OCI-LY7 (cell line): ENCODE data around the gene ANKRD42. TPM values are rescaled to one million over a fixed set of nuclear protein-coding genes. Genes with fewer than 3 reads are reported as not detected.

Experiments
- BruUV-seq: library from RNA; stranded (reverse); fragments of 400-500 nt; replicated peaks from 2 replicates; lab custom pipeline; 2021; lab: Mats Ljungman, UMichigan
- CTCF ChIA-PET: fragments of 300-600 bp; sonication (Branson Sonifier 250); formaldehyde crosslinking; loops from one replicate; lab custom pipeline; 2022; ENCODE audit warnings: antibody characterized with exemption; ENCODE audit not compliant: unreplicated experiment; lab: Charles Lee
- POLR2A ChIA-PET: fragments of 300-600 bp; sonication (Branson Sonifier 250); formaldehyde crosslinking; loops from one replicate; lab custom pipeline; 2022; ENCODE audit warnings: antibody characterized with exemption; lab: Charles Lee
- DNase-seq: peaks from one replicate; pipeline ENCODE4 v3.0.0-alpha.2; 2015; ENCODE audit warnings: low spot score
- H2AFZ ChIP-seq: fragments of 200-600 bp; sonication (generic), shearing (Covaris generic); 2 replicates; pipeline ENCODE4 v1.6.1; 2014; ENCODE audit warnings: mild to moderate bottlenecking, antibody characterized with exemption, low read length, moderate library complexity
- H3K27ac ChIP-seq: fragments of 200-600 bp; sonication (generic); 2 replicates; pipeline ENCODE4 v1.5.1; 2014; ENCODE audit warnings: mixed run types, low read depth, mild to moderate bottlenecking, moderate library complexity, low read length, inconsistent platforms; ENCODE audit not compliant: poor library complexity, severe bottlenecking
- H3K36me3 ChIP-seq: fragments of 200-600 bp; sonication (generic); 2 replicates; pipeline ENCODE4 v1.6.1; 2014; ENCODE audit warnings: mild to moderate bottlenecking, antibody characterized with exemption, low read length, moderate library complexity, mixed read lengths; ENCODE audit not compliant: insufficient read depth
- H3K4me1 ChIP-seq: fragments of 200-600 bp; sonication (generic); 2 replicates; pipeline ENCODE4 v1.5.1; 2014; ENCODE audit warnings: mild to moderate bottlenecking, low read length; ENCODE audit not compliant: insufficient read depth, poor library complexity, severe bottlenecking
- H3K4me2 ChIP-seq: fragments of 200-600 bp; sonication (generic); 2 replicates; pipeline ENCODE4 v1.6.1; 2014; ENCODE audit warnings: mild to moderate bottlenecking, low read length
- H3K4me3 ChIP-seq: fragments of 200-600 bp; sonication (generic); 2 replicates; pipeline ENCODE4 v1.5.1; 2014; ENCODE audit warnings: mild to moderate bottlenecking, low read depth, low read length; ENCODE audit not compliant: poor library complexity, severe bottlenecking
- H3K79me2 ChIP-seq: fragments of 200-600 bp; sonication (generic); 2 replicates; pipeline ENCODE4 v1.6.1; 2016; ENCODE audit warnings: low read depth, mild to moderate bottlenecking, low read length, moderate library complexity, mixed read lengths; ENCODE audit not compliant: insufficient read depth
- H3K9me2 ChIP-seq: fragments of 200-600 bp; sonication (generic); 2 replicates; pipeline ENCODE4 v1.6.1; 2016; ENCODE audit warnings: mild to moderate bottlenecking, low read length, mixed read lengths; ENCODE audit not compliant: insufficient read depth
- H3K9me3 ChIP-seq: fragments of 200-600 bp; sonication (generic); 2 replicates; pipeline ENCODE4 v1.6.1; 2014; ENCODE audit warnings: mild to moderate bottlenecking, mixed run types, low read length, mixed read lengths
- H4K20me1 ChIP-seq: fragments of 200-600 bp; sonication (generic); 2 replicates; pipeline ENCODE4 v1.6.1; 2014; ENCODE audit warnings: mild to moderate bottlenecking, antibody characterized with exemption, low read length, moderate library complexity, mixed read lengths; ENCODE audit not compliant: insufficient read depth
- CTCF ChIP-seq: fragments of 200-600 bp; sonication (generic); conservative IDR thresholded peaks from 2 replicates; pipeline ENCODE4 v1.5.1; 2014; ENCODE audit warnings: mild to moderate bottlenecking, antibody characterized with exemption, low read length, moderate library complexity, mixed read lengths
- EZH2phosphoT487 ChIP-seq: fragments of 200-600 bp; sonication (generic); IDR thresholded peaks from 2 replicates; pipeline ENCODE4 v1.6.1; 2018; ENCODE audit warnings: low read depth, borderline replicate concordance, mild to moderate bottlenecking, mixed run types, antibody characterized with exemption, low read length, moderate library complexity, mixed read lengths
- intact Hi-C: fragments of 100-400 bp; cut with micrococcal nuclease; formaldehyde crosslinking; loops from one replicate; pipeline ENCODE4 v1.10.0; 2022; ENCODE audit not compliant: unreplicated experiment
- total RNA-seq, 2 experiments: library from RNA; depleted of rRNA in 1 of 2; stranded (reverse); fragments of >200 nt in 1 of 2; shearing (Covaris generic) in 1 of 2; gene quantifications; 2 replicates each; pipeline ENCODE4 v1.2.3, GENCODE V29; 2014 to 2022

ANKRD42 gene
- total RNA-seq, 2 experiments from 2014 or later, result 2.2 to 3.3 TPM

DNA sequence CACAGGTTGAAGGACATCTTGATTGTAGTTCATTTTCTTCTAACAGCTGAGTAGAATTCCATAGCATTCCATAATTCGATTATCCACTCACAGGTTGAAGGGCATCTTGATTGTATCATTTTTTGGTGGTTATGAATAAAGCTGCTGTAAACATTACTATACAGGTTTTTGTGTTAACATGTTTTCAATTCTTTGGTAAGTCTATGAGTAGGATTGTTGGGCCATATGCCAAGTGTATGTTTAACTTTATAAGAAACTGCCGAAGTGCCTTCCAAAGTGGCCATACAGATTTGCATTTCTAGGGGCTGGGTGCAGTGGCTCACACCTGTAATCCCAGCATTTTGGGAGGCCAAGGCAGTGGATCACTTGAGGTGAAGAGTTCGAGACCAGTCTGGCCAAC, 44.6 kb downstream of the ANKRD42 start:
- no peak for DNase-seq
- Histone ChIP-seq H3K4me2 (no peak overlapping the region), H3K27ac (no peak overlapping the region), H3K4me1 (no peaks in the 10 kb centered on the region), H3K4me3 (no peak overlapping the region), H3K36me3 (no peaks in the 10 kb centered on the region), H3K79me2 (no peaks in the 10 kb centered on the region), H3K9me2 (no peaks in the 10 kb centered on the region), H2AFZ (no peak overlapping the region), H3K9me3 (no peaks in the 10 kb centered on the region), H4K20me1 (no peaks in the 10 kb centered on the region)
- ChIA-PET POLR2A (interaction anchor here (1.1 to 1.5 kb wide), 2 partner anchors 39 to 161 kb away, joined by 3 read pairs; no protein-coding TSS in a partner anchor), CTCF (no interaction called here)
- intact Hi-C loops, result no loop called here
- no TSS peak for BruUV-seq
- TF ChIP-seq EZH2phosphoT487 (no peak), CTCF (no peak)

GRCh38 chr11:83241291-83241946, 47.9 kb downstream of the ANKRD42 start:
- intact Hi-C loops, result loop anchor here (10.0 kb wide), 1 partner anchor 573 kb away; no protein-coding TSS in a partner anchor
- CTCF ChIA-PET, result no interaction called here
- Histone ChIP-seq H3K9me3 (no peaks in the 10 kb centered on the region), H3K36me3 (no peaks in the 10 kb centered on the region), H3K4me1 (no peaks in the 10 kb centered on the region), H3K4me2 (no peak overlapping the region), H3K79me2 (no peaks in the 10 kb centered on the region), H2AFZ (no peak overlapping the region), H4K20me1 (no peaks in the 10 kb centered on the region), H3K4me3 (no peak overlapping the region), H3K27ac (no peak overlapping the region), H3K9me2 (no peaks in the 10 kb centered on the region)
- peak; percentile 62 for DNase-seq
- POLR2A ChIA-PET, result no interaction called here
- no TSS peak for BruUV-seq
- TF ChIP-seq EZH2phosphoT487, result no peak
- peak; percentile 81 for TF ChIP-seq CTCF

- no peaks in the 10 kb centered on the region; the same call in 1 of the 2 replicates for H3K36me3 ChIP-seq
- POLR2A ChIA-PET, result interaction anchor here (0.5 to 2.1 kb wide), 11 partner anchors 9 to 382 kb away, joined by 3 to 8 read pairs (median 5); partner anchors contain the start of genes DDIAS and PRCP
- H3K4me1 ChIP-seq, result peaks cover 10% of the 10 kb centered on the region
- no peaks in the 10 kb centered on the region for H3K79me2 ChIP-seq
- no TSS peak for BruUV-seq
- H4K20me1 ChIP-seq, result no peaks in the 10 kb centered on the region
- CTCF ChIA-PET, result interaction anchor here (0.6 to 1.5 kb wide), 5 partner anchors 14 to 587 kb away, joined by 3 to 6 read pairs (median 3); no protein-coding TSS in a partner anchor
- no peak for DNase-seq
- no peak overlapping the region for H2AFZ ChIP-seq
- no peaks in the 10 kb centered on the region for H3K9me2 ChIP-seq
- H3K9me3 ChIP-seq, result peaks cover 4% of the 10 kb centered on the region; the same call in 1 of the 2 replicates
- H3K4me2 ChIP-seq, result no peak overlapping the region
- no peak for TF ChIP-seq EZH2phosphoT487
- no peak for TF ChIP-seq CTCF
- H3K27ac ChIP-seq, result no peak overlapping the region
- H3K4me3 ChIP-seq, result no peak overlapping the region
- intact Hi-C loops, result loop anchor here (10.0 kb wide), 1 partner anchor 565 kb away; no protein-coding TSS in a partner anchor
Observed at GRCh38 chr11:83249445-83249844, 55.9 kb downstream of the ANKRD42 start.
